K562 (cell line): ENCODE data around the gene KCNG4. TPM values are rescaled to one million over a fixed set of nuclear protein-coding genes. Genes with fewer than 3 reads are reported as not detected.
A peak's percentile ranks its signal among the peaks of the same experiment; 100 is the strongest.

Experiments
- ATAC-seq: fragments of 200-7000 bp; cut with Tn5 transposase; 3 replicates; pipeline ENCODE4 v1.9.1; 2020; ENCODE audit warnings: moderate library complexity
- BruUV-seq: library from RNA; stranded (reverse); fragments of 400-500 nt; replicated peaks from 2 replicates; lab custom pipeline; 2021; lab: Mats Ljungman, UMichigan
- CTCF ChIA-PET: fragments of 300-600 bp; formaldehyde crosslinking; extraction: SDS; loops from one replicate; lab custom pipeline; 2021; ENCODE audit warnings: low intra/inter-chr PET ratio; lab: Yijun Ruan, JAX
- POLR2A ChIA-PET: fragments of 300-600, 350-650 bp; sonication (Branson Sonifier 250); formaldehyde crosslinking; extraction: SDS; loops from one replicate; lab custom pipeline; 2021; ENCODE audit warnings: antibody characterized with exemption, inconsistent platforms; lab: Yijun Ruan, JAX
- DNase-seq, 4 experiments: peaks; one replicate each; pipeline versions ENCODE4 v3.0.0 to v3.0.0-alpha.2; 2011 to 2018; ENCODE audit warnings: low spot score in 3 of 4, mixed read lengths in 3 of 4; ENCODE audit errors: extremely low read depth in 1 of 4
- FAIRE-seq: peaks from 2 replicates; lab custom pipeline; 2011; peaks lifted over from hg19 to GRCh38; lab: Jason Lieb, UNC
- H2AFZ ChIP-seq: 2 replicates; pipeline ENCODE4 v1.6.0; 2011; ENCODE audit warnings: low read depth, low read length, control low read depth, inconsistent platforms
- H3K27ac ChIP-seq: fragments of 200-600 bp; 3 replicates; pipeline ENCODE4 v1.8.0; 2011; ENCODE audit warnings: low read depth, mild to moderate bottlenecking, control low read depth, inconsistent platforms, low read length, moderate library complexity, mixed read lengths; ENCODE audit errors: extremely low read depth
- H3K27me3 ChIP-seq, 2 experiments: fragments of 300-600 bp in 1 of 2; 2 replicates in 1 of 2; 3 replicates in 1 of 2; pipeline versions ENCODE4 v1.6.0 to v1.8.0; 2011; ENCODE audit warnings: inconsistent platforms in 2 of 2, low read length in 2 of 2, mild to moderate bottlenecking in 1 of 2, mixed read lengths in 1 of 2, moderate library complexity in 1 of 2; ENCODE audit not compliant: control insufficient read depth in 2 of 2, insufficient read depth in 2 of 2
- H3K36me3 ChIP-seq: fragments of 300-600 bp; 3 replicates; pipeline ENCODE4 v1.8.0; 2011; ENCODE audit warnings: mild to moderate bottlenecking, low read length, inconsistent platforms; ENCODE audit not compliant: control insufficient read depth, insufficient read depth
- H3K4me1 ChIP-seq, 2 experiments: fragments of 200-600 bp in 1 of 2; replicated peaks in 1 of 2; 2 replicates in 1 of 2; 3 replicates in 1 of 2; pipeline versions ENCODE4 v1.5.1 to v1.8.0; 2011; ENCODE audit warnings: inconsistent platforms in 2 of 2, low read length in 2 of 2, mild to moderate bottlenecking in 1 of 2, mixed read lengths in 1 of 2, moderate library complexity in 1 of 2; ENCODE audit not compliant: control insufficient read depth in 2 of 2, insufficient read depth in 2 of 2
- H3K4me2 ChIP-seq: 2 replicates; pipeline ENCODE4 v1.6.1; 2011; ENCODE audit warnings: low read length, control low read depth, inconsistent platforms, mixed read lengths; ENCODE audit not compliant: insufficient read depth
- H3K4me3 ChIP-seq: fragments of 200-600 bp; sonication (generic), shearing (Covaris generic); 2 replicates; pipeline ENCODE4 v1.5.1; 2016; ENCODE audit warnings: control low read depth, inconsistent platforms
- H3K79me2 ChIP-seq: fragments of 200-600 bp; 3 replicates; pipeline ENCODE4 v1.8.0; 2011; ENCODE audit warnings: low read length, inconsistent platforms; ENCODE audit not compliant: control insufficient read depth, insufficient read depth
- H3K9ac ChIP-seq, 2 experiments: 2 replicates each; pipeline versions ENCODE4 v1.6.0 to v1.6.1; 2011; ENCODE audit warnings: low read depth in 2 of 2, low read length in 2 of 2, control low read depth in 1 of 2, inconsistent platforms in 1 of 2, mild to moderate bottlenecking in 1 of 2, mixed read lengths in 1 of 2; ENCODE audit not compliant: insufficient read depth in 1 of 2
- H3K9me1 ChIP-seq: one replicate; pipeline ENCODE4 v1.6.0; 2011; ENCODE audit warnings: inconsistent platforms, mild to moderate bottlenecking, low read length, moderate library complexity; ENCODE audit not compliant: control insufficient read depth, insufficient read depth
- H3K9me3 ChIP-seq: replicated peaks from 2 replicates; pipeline ENCODE4 v1.5.1; 2011; ENCODE audit warnings: low read depth, low read length, inconsistent platforms; ENCODE audit not compliant: control insufficient read depth, insufficient read depth
- H4K20me1 ChIP-seq: replicated peaks from 2 replicates; pipeline ENCODE4 v1.6.1; 2011; ENCODE audit warnings: low read length, inconsistent platforms, mixed read lengths; ENCODE audit not compliant: control insufficient read depth, insufficient read depth
- BACH1 ChIP-seq: fragments of 200-800 bp; sonication (Bioruptor generic); IDR thresholded peaks from 2 replicates; pipeline ENCODE4 v1.6.1; 2016; ENCODE audit warnings: missing genetic modification characterization, missing compliant biosample characterization
- SREBF2 ChIP-seq: sonication (generic); formaldehyde crosslinking; IDR thresholded peaks from 2 replicates; pipeline ENCODE4 v1.4.0; 2020; ENCODE audit warnings: mild to moderate bottlenecking, missing genetic modification reagents
- TAF1 ChIP-seq: IDR thresholded peaks from 2 replicates; pipeline ENCODE4 v1.6.1; 2011; ENCODE audit warnings: mild to moderate bottlenecking, low read length, moderate library complexity; ENCODE audit not compliant: insufficient read depth, control insufficient read depth, severe bottlenecking; ENCODE audit errors: extremely low read depth
- TFAP4 ChIP-seq: sonication (generic); formaldehyde crosslinking; IDR thresholded peaks from 2 replicates; pipeline ENCODE4 v1.8.0; 2022; ENCODE audit warnings: missing genetic modification reagents, mild to moderate bottlenecking, moderate library complexity, borderline replicate concordance
- ZNF740 ChIP-seq, 3 experiments: fragments of 200-800 bp in 1 of 3; sonication (Bioruptor generic) in 1 of 3; sonication (generic) in 1 of 3; formaldehyde crosslinking in 1 of 3; IDR thresholded peaks; 2 replicates each; pipeline versions ENCODE4 v1.6.1 to v1.8.0; 2016 to 2022; ENCODE audit warnings: mild to moderate bottlenecking in 2 of 3, missing compliant biosample characterization in 2 of 3, missing genetic modification characterization in 2 of 3, missing genetic modification reagents in 1 of 3
- WGBS: fragments of 100-300 bp; shearing (Covaris generic); methylation state at CpG from one replicate; pipeline ENCODE4 v1.1.6; 2016; ENCODE audit warnings: low coverage, mixed read lengths; ENCODE audit not compliant: insufficient coverage; ENCODE audit errors: missing lambda C conversion rate; 5-methylcytosine and 5-hydroxymethylcytosine counted together
- in situ Hi-C: fragments of 300-500 bp; cut with MboI; formaldehyde crosslinking; loops from 4 replicates; pipeline ENCODE4 v1.15.0; 2018; ENCODE audit warnings: inconsistent platforms, mixed read lengths
- intact Hi-C: fragments of 100-400 bp; cut with micrococcal nuclease; formaldehyde crosslinking; loops from 2 replicates; pipeline ENCODE4 v1.14.2; 2022
- polyA plus RNA-seq, 8 experiments: library from polyadenylated mRNA; depleted of rRNA in 4 of 8; stranded (reverse) in 5 of 8; unstranded in 3 of 8; fragments of >200 nt; fragmentation: Nextera tagmentation in 2 of 8; fragmentation: Illumina TruSeq in 1 of 8; extraction: Ambion mirVana in 2 of 8; extraction: Trizol in 1 of 8; gene quantifications; 2 replicates each; pipeline versions ENCODE4 v1.2.1 to v1.2.3, GENCODE V29; 2011 to 2014; ENCODE audit warnings: inconsistent platforms in 1 of 8, missing spikeins in 1 of 8
- total RNA-seq, 7 experiments: library from RNA; depleted of rRNA in 6 of 7; stranded (reverse); fragments of >200 nt in 6 of 7; fragmentation: Illumina TruSeq in 2 of 7; extraction: Trizol in 2 of 7; gene quantifications; 2 replicates each; pipeline versions ENCODE4 v1.2.1 to v1.2.3, GENCODE V29; 2011 to 2021; ENCODE audit warnings: low replicate concordance in 1 of 7

KCNG4 gene
- total and polyA plus RNA-seq, 9 of the 15 experiments (the other 6 are each of a cell fraction or from before 2014, with no cell fraction given) = not detected

- Histone ChIP-seq H3K4me2 (no peak overlapping the region), H3K36me3 (no peaks in the 10 kb centered on the region), H3K9me3 (0 out of 2 replicates have a peak, but pooled peaks cover 2% of the 10 kb centered on the region), H3K4me3 (no peak overlapping the region), H3K27me3 (peaks cover 77 to 88% of the 10 kb centered on the region in 2 experiments), H3K79me2 (no peaks in the 10 kb centered on the region), H2AFZ (no peak overlapping the region), H4K20me1 (peaks cover 12% of the 10 kb centered on the region), H3K9ac (0 out of 4 replicates have a peak overlapping the region, but pooled peaks of 1 of the 2 experiments have one; percentile 8), H3K27ac (no peak overlapping the region; the same call in 2 of the 3 replicates), H3K9me1 (peaks cover 4% of the 10 kb centered on the region), H3K4me1 (peaks cover 0 to 33% of the 10 kb centered on the region in 2 experiments; a peak in 3 of 5 replicates)
- intact Hi-C loops (no loop called here), in situ Hi-C loops (no loop called here)
- TF ChIP-seq BACH1 (tag) (no peak), TAF1 (no peak), TFAP4 (0 out of 2 replicates have a peak, but pooled peaks have one; percentile 12), SREBF2 (CRISPR knock-in tag) (no peak), ZNF740 (CRISPR knock-in tag; IDR thresholded peaks at IDR 0.05) (no peak), ZNF740 (tag; IDR thresholded peaks at IDR 0.05) (no peak)
- BruUV-seq = no TSS peak
- FAIRE-seq = no peak
- ChIA-PET CTCF (no interaction called here), POLR2A (interaction anchor here (0.6 to 2.4 kb wide), 2 partner anchors 10 to 288 kb away, joined by 3 to 5 read pairs; partner anchors contain the start of gene TAF1C)
- WGBS = 3% methylated on average over 15 of the region's 16 CpGs
- peak; percentile 12; the same call in 2 of the 3 replicates for ATAC-seq
- DNase-seq = no peak
These were observed 43.0 kb downstream of the KCNG4 start for GRCh38 chr16:84196727-84197394.
